ENCODE results near the gene NTNG1.

DNA sequence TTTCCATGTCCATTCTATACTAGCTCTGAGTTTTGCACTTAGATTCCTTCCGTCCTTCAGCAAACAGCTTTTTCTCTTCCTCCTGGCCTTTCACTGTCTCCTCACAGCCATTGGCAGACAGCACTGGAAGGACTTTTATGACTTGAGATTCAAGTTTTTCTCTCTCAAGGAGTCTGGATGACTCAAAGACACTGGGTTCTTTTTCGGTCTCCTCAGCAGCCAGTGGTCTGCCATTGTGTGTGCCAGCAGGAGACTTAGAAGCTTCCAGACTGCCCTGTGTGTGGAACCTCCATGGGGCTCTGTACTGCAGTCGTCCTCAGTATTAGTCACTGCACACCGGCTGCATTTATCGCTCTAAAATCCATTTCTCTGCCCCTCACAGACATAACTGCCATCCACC lies 30.5 kb downstream of the NTNG1 start:
- no peak for TF ChIP-seq POLR2A (IDR thresholded peaks at IDR 0.05; ENCODE audit: low read length)
- TF ChIP-seq GATA1 (IDR thresholded peaks at IDR 0.05; ENCODE audit: low read depth, low read length) = no peak

Measured in erythroblast (primary cell).